GM18867 (cell line): ENCODE results near the gene RFX5.
"Not testable (repeated sequence)": the region's sequence is repeated elsewhere in the genome, so short reads cannot be mapped to it uniquely, and the experiment has no call there.

ENCODE experiments used
- ATAC-seq: cut with Tn5 transposase; IDR thresholded peaks from one replicate; pipeline ENCODE4 v1.9.1; 2021; ENCODE audit warnings: mild to moderate bottlenecking, moderate library complexity; ENCODE audit not compliant: unreplicated experiment

RFX5 gene

DNA sequence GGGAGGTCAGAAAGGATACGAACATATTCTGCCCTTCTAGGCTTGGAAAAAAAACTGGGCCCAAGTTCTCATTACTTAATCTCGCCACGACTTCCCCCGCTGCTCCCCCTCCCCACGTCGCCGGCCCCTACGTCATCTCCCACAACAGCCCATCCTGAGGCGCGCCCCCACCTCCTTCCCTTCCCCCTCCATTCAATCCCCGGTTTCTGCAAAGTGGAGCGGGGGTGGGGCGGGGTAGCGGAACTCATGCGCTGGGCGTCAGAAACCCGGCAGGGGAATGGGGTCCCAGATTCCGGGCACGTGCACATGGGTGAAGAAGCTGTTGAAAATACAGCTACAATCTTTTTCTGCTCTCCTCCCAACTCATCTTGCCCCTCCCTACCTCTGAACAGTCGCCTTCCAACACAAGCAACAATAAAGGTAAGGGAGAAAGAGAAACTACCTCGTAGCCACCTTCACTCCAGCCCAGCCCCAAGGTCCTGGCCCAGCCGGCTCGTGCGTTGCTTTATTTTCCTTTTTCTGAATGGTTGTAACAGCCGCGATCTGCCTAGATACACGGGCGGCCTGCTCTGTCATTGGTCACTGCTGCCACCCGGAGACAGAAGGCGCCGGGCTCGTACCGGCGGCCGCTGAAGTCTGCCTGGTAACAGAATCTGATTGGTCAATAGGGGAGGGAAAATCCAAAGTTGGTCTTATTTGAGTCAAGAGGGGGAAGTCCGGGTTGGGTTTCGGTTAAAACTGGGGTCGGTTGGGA is at the start of gene RFX5:
RFX5 (minus strand) TSS at position 484 of the 754 bp plus-strand sequence. CDS start 932 bp downstream, outside the sequence.
- peak; percentile 93 for ATAC-seq

DNA sequence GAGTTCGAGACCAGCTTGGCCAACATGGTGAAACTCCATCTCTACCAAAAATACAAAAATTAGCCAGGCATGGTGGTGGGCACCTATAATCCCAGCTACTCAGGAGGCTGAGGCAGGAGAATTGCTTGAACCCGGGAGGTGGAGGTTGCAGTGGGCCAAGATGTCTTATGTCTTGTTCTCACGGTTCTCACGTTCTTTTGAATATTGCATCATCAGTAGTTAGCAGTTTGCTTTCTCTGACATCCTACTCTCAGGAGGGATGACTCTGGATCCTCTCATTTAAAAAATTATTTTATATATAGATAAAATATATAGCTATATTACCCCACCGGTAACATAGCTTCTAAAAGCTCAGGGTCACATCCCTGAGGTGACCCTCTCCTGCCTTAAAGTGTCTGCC is 49.2 kb upstream of the RFX5 start:
- ATAC-seq, result not testable (repeated sequence)

DNA sequence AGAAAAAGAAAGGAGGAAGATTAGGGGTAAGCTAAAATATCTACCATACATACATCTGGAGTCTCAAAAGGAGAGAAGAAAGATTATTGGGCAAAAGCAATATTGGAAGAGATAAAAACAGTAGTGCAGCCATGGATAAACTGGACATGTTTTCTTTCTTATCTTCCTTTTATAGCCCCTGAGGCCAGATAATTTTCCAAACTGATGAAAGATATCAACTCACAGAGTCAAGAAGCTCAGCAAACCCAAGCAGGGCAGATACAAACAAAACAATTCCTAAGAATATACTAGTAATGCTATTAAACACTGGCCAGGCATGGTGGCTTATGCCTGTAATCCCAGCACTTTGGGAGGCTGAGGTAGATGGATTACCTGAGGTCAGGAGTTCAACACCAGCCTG is 46.5 kb upstream of the RFX5 start:
- ATAC-seq, result no peak

DNA sequence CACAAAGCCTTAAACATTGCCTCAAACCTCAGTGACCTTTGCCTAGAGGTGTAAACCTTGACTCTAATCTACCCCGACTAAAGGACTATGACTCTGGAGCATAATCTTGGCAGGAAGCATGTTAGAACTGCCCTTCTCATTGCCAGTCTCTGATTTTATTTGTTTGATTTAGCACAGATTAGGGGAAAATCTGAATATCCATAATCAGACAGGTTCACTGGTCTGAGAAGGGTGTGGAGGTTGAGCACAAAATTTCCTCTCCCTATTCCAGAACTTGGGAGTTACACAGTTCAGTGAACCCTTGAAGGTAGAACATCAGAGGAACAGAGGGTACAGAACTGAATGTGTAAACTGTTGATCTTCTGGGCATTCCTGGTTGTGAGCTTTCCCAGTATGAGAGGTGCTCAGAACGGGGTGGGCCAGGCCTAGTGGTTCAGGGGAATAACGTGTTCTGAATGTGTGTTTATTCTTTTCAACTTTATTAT is 44.1 kb upstream of the RFX5 start:
- no peak for ATAC-seq

DNA sequence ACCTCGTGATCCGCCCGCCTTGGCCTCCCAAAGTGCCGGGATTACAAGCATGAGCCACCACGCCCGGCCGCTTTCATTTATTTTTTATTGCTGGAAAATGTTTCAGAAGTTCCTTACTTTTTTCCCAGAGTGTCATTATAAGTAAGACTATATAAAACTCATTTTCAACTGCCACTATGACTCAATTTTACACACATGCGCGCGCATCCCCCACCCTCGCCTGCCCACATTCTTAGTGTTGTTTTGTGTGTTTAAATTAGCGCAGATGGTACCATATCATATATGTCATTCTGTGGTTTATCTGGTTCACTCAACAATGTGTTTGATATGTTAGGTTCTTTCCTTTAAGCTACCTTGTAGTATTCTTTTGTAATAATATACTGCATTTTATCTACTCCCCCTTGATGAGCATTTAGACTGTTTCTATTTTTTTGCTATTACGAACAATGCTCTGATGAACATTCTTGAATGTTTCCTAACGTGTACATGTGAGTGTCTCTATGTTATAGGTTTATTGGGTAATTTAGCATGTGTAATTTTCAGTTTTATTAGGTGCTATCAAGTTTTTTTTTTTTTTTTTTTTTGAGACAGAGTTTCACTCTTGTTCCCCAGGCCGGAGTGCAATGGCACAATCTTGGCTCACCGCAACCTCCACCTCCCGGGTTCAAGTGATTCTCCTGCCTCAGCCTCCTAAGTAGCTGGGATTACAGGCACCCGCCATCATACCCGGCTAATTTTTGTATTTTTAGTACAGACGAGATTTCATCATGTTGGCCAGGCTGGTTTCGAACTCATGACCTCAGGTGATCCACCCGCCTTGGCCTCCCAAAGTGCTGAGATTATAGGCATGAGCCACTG is 43.4 kb upstream of the RFX5 start:
- ATAC-seq, result not testable (repeated sequence)

DNA sequence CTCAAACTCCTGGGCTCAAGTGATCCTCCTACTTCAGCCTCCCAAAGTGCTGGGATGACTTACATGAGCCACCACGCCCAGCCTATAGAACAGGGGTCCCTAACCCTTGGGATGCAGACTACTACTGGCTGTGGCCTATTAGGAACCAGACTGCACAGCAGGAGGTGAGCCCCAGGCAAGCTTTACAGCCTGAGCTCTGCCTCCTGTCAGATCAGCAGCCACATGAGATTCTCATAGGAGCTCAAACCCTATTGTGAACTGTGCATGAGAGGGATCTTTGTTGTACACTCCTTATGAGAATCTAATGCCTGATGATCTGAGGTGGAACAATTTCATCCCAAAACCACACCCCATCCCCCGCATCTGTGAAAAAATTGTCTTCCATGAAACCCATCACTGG is 39.0 kb upstream of the RFX5 start:
- no peak for ATAC-seq

DNA sequence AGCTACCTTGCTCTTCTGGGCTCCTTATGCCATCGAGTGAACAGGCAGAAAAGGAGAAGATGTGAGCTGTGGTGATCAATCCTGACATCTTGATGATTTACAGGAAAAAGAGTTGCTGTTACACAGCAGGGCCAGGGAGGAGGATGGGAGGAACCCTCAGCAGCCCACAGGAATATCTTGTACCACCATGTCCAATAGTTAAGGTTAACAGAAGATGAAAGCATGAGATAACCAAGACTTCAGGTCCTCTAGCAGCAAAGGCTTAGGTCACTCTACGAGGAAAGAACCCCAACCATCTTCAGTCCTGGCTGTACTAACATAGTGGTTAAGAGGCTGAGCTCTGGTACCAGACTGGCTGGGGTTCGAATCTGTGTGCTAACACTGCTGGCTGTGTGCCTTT is 37.5 kb upstream of the RFX5 start:
- no peak for ATAC-seq

DNA sequence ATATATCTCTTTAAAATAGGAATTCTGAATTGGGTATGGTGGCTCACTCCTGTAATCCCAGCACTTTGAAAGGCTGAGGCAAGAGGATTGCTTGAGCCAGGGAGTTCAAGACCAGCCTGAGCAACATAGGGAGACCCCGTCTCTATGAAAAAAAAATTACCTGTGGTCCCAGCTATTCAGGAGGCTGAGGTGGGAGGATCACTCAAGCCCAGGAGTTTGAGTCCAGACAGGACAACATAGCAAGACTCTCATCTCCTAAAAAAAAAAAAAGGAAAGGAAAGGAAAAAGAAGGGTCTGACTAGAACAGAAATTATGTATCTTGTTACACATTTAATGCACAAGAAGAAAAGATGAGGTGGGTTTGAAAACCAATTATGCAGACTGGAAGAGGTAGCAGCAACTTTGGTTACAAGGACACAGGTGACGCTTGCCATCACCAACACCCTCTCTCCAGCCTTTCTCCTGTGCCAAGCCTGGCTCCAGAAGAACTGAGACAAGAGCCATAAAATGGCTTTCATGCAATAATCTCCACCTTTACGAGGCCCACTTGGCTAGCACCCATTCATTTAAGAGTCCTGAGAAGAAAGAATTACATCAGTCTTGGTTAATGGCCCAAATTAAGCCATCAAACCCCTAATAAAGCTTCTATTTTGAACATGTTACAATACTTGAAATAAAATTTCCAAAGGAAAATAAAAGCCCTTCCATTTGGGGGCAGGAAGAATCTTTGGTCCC is 30.3 kb upstream of the RFX5 start:
- ATAC-seq, result no peak

DNA sequence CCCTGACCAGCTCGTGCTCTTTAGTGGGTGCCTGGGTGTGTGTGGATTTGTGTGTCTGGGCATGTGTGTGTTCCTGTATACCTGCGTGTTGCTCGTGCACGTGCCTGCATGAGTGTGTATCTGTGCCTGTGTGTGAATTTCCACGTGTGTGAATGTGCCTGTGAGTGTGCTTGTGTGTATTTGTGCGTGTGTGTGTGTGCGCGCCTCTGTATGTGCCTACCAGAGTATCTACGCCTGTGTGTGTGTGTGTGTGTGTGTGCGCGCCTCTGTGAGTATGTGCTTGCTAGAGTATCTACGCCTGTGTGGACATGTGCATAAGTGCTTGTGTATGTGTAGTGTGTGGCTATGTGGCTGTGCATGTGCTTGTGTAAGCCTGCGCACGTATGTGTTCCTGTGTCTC is 26.1 kb upstream of the RFX5 start:
- no peak for ATAC-seq

DNA sequence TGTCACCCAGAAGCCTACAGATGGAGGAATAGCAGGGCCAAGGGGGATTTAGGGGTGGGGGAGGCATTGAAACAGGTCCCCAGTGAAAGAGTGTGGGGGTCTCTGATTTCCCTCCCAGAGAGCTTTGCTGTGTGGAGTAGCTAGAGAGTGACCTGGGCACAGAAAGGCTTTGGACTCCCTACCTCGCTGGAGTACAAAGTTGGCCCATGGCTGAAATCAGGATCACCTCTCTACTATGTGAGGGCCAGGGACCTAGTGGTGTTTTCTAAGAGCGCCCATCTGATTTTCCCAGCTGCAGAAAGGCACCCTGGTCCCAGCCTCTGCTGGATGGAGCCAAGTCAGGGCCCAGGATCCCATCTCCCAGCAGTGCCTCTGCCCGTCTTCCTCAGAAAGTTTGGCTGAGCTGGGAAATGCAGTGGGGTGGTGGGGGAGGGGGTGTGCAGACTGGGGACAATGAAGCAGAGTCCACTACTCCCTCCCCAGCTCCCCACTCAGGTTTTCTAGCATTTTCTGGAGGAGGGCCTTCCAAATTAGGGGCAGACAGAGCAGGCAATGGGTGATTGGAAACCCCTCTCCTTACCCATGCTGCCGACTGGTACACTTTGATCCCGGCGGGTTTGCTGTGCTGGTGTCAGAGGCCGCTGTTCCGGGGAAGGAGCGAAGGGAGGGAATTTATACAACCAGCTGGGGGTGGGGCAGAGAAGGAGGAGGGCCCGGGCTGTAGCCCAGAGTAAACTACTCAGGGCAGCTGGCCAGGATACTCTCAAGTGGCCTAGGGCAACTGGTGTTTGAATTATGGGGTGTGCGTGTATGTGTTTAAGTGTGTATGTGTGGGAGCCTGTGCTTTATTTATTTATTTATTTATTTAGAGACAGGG is 25.2 kb upstream of the RFX5 start, which contains the start of gene SELENBP1:
SELENBP1 (minus strand) TSS at position 648 of the 877 bp plus-strand sequence; CDS start at position 584, 64 bp downstream.
- no peak for ATAC-seq

DNA sequence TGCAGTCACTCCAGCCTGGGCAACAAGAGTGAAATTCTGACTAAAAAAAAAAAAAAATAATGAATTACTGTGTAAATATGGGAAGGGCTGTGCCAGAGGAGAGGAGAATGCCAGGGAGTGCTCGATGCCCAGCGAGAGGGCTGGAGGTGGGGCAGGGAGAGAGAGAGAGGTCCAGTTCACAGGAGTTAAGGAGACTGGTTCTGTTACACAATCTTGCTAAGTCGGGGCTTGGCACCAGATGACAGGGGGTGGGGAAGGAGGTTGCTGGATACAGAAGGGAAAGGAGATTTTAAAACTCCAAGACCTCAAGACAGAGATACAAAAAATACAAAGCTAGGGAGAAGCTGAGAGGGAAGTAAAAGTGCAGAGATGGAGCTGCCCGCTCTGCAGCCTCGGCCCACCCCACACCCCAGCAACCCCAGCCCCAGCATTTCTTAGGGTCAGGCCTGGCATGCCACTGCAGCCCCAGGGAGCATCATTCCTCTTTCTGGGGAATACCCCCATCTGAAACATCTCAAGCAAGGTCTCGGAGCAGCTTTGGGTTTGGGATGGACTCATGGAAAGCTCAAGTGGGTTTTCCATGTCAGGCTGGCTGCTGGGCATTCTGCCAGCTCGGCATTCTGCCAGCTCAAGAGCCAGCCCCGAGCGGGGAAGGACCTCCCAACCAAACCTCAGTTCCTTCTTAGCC is 24.5 kb upstream of the RFX5 start:
- no peak for ATAC-seq

DNA sequence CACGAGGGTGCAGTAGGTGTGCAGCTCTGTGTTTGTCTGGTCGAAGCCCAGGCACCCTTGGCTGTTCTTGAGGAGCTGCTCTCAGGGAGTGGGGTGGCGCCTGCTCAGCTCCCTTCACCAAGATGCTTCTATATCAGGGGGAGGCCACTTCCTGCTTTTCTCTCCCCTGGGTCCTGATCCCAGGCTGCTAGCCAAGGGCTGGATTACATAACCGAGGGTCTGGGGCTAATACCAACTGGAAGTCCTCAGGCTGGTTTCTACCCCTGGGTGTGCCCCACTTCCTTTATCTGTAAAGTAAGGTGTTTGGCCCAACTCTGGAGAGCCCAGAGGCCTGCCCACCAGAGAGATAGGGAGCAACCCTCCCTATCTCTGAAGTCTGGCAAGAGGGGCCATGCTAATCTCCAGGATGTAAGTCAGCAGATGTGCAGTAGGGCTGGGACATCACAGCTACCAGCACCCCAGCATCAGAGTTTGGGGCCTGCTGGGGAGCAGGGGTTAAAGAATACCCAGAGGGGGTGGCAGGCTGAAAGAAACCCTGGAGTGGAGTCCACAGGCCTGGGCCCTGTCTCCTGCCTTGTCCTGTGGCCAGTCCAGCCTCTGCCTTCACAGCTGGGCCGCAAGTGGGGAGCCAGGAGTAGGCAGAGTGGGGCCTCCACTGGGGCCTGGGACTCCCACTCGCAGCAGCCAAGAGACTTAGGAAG is 23.3 kb upstream of the RFX5 start:
- no peak for ATAC-seq

DNA sequence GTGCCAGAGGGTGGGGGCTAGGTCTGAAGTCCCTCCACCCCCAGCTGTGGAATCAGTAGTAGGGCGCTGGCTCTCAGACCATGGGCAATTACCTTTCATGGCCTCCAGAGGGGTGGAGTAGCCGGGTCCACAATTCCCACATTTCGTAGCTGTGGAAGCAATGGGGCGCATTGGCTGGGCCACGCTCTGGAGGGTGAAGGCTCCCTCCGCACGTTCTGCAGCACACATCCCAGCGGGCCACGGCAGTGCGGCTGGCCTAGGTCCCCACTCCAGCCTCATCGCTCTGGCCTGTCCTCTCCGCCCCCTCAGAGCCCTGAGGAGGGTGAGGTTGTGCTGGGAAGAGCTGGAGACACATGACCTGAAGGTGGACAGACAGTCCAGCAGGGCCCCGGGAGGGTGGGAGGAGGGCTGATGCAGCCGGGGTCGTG is 22.6 kb upstream of the RFX5 start:
- ATAC-seq, result no peak

DNA sequence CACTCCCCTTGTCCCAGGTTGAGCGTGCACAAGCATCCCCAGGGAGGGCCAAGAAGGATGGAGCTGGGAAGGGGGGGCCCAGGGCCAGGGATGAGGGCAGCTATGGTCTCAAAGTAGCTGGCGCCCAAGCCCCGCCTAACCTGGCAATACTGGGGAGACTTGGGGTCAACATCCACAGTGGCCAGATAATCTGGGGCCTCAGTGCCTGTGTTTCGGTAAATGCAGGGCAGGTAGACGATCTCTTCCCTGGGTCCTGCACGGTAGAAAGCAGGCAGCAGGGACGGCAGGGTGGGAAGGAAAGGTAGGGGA is 22.2 kb upstream of the RFX5 start:
- ATAC-seq, result no peak

DNA sequence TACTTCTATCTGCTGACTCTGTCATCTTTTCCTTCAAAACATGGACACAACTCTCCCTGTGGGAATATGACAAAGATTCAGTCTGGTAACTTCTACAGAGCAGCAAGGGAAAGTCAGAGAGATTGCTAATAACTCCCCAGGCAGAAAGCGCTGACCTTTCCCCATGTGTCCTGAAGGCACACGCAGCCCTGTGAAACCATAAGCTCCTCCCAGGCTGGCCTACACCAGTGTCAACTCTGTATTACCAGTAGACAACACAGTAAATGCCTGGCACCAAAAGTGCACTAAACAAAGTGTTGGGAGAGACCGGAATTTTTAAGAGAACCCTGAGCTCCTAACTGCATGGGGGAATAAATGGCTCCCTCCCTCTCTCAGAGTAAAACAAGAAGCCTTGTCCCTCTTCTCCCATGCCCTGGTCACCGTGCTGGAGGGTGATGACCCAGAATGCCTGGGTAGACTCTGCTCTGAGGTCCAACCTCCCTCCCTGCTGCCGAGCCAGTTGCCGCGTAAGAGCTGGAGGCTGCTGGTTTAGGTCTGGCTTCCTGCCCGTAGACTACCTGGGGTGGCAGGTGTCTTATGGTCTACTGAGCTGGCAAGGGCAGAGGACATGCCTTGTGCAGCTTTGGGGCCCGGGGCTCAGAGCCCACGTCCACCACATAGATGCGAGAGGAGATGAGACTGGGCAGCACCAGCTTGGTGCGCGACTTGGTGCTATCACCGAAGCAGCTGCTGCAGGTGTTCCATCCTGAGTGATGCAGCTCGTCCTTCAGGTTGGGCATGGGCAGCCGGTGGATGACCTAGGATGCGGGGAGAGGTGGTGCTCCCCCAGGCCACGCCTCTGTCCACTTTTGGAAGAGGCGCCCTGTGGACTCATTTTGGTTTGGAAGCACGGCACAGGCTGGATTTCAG is 21.6 kb upstream of the RFX5 start:
- ATAC-seq, result no peak

DNA sequence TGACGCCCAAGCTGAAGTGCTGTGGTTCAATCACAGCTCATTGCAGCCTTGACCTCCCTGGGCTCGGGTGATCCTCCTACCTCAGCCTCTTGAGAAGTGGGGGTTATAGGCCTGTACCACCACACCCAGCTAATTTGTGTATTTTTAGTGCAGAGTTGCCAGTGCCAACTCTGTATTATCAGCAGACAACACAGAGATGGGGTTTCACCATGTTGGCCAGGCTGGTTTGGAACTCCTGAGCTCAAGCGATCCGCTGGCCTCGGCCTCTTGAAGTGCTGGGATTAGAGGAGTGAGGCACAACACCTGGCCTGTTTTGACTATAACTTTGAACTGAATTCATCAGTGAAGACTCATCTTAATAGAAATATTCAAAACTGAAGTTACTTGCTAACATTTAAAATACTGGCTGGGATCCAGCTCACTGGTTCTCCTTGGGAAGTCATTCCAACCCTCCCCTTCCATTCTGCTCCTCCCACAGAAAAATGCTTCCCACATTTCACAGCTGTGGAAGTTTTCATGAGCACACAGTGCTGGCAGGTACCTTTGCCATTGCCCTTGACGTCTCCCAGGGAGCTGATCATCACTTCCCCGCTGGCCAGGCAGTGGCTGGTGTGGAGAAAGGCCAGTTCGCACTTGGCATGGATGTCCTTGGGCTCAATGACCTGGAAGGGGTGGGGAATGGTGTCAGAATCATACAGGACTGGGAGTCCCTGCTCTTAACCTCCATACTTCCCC is 20.8 kb upstream of the RFX5 start:
- ATAC-seq, result no peak

DNA sequence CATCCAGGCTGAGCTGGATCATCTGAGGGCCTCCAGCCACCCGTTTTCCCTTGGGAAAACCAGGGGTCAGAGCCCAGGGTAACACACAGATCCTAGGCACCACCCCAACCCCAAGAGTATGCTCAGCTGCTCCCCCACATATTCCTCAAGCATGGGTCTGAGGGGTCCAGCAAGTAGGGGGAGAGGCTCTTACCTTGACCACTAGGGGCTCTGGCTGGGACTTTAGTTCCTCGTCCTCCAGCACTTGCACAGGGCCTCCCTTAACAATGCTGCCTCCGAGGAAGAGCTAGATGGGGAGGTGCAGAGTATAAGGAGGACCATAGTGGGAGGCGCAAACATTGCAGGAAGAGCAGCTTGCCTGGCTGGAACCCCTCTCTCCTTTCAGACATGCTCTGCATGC is 17.9 kb upstream of the RFX5 start:
- ATAC-seq, result no peak
